B cell (primary cell): ENCODE results near the gene LYST.

Experiments
- EZH2 ChIP-seq: IDR thresholded peaks from 2 replicates; pipeline ENCODE4 v1.6.1; 2012; ENCODE audit warnings: borderline replicate concordance, low read depth, mild to moderate bottlenecking, moderate library complexity, low read length; ENCODE audit not compliant: insufficient read depth, poor library complexity, severe bottlenecking
- TF ChIP-seq, protein P1 (sequence below): fragments of 200-600 bp; IDR thresholded peaks from one replicate; pipeline ENCODE4 v1.8.0; 2022; ENCODE audit warnings: antibody characterized with exemption, mild to moderate bottlenecking

- TF ChIP-seq, protein P1, sequence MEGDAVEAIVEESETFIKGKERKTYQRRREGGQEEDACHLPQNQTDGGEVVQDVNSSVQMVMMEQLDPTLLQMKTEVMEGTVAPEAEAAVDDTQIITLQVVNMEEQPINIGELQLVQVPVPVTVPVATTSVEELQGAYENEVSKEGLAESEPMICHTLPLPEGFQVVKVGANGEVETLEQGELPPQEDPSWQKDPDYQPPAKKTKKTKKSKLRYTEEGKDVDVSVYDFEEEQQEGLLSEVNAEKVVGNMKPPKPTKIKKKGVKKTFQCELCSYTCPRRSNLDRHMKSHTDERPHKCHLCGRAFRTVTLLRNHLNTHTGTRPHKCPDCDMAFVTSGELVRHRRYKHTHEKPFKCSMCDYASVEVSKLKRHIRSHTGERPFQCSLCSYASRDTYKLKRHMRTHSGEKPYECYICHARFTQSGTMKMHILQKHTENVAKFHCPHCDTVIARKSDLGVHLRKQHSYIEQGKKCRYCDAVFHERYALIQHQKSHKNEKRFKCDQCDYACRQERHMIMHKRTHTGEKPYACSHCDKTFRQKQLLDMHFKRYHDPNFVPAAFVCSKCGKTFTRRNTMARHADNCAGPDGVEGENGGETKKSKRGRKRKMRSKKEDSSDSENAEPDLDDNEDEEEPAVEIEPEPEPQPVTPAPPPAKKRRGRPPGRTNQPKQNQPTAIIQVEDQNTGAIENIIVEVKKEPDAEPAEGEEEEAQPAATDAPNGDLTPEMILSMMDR, result no peak
- no peak for TF ChIP-seq EZH2
Measured at GRCh38 chr1:235806123-235806522, 60.6 kb downstream of the LYST start.
